ENCODE measurements around the gene AKAP7.
"Not testable (repeated sequence)": the region's sequence is repeated elsewhere in the genome, so short reads cannot be mapped to it uniquely, and the experiment has no call there.

The AKAP7 gene

DNA sequence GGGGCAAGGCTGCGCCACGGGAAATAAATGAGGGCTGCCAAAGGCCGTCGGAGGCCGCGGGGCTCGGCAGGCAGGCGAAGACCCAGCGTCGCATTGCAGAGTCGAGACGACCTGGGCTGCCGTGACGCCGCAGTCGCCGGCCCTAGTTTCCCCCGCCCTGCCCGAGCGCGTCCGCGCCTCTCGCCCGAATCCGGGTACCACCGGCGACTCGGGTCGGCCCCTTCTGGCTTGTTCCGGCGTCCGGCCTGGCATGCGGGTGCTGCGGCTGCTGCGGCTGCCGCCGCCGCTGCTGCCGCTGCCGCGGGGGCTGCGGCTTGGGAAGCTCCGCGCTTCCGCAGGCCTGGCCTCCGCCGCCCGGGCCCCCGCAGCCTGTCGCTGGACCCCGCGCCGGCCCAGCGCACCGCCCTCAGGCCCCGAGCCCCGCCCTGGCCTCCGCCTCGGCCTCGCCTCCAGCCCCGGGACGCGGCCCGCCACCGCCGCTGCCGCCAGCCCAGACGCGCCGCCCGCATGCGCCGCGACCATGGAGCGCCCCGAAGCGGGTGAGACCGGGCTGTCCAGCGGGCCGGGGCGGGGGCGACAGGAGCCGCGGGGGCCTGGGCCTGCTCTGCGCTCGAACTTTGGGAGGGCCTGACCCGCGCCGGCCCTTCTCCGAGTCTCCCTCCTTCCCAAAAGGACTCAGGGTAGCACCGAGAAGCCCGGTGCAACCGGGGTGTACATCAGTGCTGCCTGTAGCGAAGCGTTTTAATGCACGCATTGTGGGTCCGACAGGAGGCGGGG is at the start of gene AKAP7:
TSS of gene AKAP7 (plus strand) at position 224 of the 777 bp plus-strand sequence. CDS start at position 521, 297 bp downstream.
- ATAC-seq: peak; percentile 75

DNA sequence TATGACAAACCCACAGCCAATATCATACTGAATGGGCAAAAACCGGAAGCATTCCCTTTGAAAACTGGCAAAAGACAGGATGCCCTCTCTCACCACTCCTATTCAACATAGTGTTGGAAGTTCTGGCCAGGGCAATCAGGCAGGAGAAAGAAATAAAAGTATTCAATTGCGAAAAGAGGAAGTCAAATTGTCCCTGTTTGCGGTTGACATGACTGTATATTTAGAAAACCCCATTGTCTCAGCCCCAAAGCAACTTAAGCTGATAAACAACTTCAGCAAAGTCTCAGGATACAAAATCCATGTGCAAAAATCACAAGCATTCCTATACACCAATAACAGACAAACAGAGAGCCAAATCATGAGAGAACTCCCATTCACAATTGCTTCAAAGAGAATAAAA is 44.9 kb upstream of the AKAP7 start:
- ATAC-seq: not testable (repeated sequence)

DNA sequence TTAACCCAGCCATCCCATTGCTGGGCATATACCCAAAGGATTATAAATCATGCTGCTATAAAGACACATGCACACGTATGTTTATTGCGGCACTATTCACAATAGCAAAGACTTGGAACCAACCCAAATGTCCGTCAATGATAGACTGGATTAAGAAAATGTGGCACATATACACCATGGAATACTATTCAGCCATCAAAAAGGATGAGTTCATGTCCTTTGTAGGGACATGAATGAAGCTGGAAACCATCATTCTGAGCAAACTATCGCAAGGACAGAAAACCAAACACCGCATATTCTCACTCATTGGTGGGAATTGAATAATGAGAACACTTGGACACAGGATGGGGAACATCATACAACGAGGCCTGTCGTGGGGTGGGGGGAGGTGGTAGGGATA is 43.3 kb upstream of the AKAP7 start:
- ATAC-seq: not testable (repeated sequence)

DNA sequence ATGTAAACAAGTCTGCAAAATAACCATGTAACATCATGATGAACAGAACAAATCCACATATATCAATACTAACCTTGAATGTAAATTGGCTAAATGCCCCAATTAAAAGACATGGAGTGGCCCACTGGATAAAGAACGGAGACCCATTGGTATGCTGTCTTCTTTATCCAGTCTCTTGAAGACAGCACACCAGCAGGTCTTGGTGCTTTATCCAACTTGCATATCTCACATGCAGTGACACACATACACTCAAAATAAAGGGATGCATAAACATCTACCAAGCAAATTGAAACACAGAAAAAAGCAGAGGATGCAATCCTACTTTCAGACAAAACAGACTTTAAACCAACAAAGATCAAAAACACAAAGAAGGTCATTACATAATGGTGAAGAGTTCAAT is 41.9 kb upstream of the AKAP7 start:
- ATAC-seq: no peak

DNA sequence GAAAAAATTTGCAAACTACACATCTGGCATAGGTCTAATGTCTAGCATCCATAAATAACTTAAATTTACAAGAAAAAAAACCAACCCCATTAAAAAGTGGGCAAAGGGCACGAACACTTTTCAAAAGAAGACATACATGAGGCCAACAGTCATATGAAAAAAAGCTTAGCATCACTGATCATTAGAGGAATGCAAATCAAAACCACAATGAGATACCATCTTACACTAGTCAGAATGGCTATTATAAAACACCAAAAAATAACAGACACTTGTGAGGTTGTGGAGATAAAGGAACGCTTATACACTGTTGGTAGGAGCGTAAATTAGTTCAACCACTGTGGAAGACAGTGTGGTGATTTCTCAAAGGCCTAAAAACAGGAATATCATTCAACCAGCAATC is 38.5 kb upstream of the AKAP7 start:
- ATAC-seq: no peak

DNA sequence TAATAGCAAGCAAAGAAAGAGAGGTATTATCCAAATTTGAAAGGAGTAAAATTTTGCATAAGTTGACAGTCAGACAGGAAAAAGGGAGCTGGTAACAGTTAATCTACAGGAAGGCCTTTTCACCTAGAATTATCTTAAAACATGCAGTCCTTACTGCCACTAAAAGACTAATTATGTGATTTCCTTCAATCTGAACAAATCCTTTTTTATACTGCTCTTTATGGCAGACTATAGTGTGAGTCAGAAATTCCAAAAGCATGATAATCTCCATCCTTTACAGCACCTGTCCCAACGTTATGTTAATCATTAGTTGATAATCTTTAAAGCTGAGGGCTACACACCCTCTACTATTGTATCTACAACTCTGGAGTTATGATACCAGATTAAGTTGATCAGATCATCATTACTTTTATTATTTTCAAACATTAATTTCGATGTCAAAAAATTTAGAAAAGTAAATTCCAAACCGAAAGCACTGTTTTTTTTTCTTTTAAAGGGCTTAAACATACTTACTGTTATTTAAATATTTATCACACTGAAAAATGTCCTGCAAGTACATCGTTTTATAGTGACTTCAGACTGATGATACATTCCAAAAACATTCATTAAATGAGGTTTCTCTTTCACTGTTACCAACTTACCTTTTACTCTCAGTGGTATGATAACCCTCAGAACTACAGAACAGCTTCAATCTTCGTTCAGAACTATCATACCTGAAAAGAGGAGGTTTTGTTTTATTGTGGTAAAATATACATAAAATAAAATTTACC is 33.2 kb upstream of the AKAP7 start:
- ATAC-seq: no peak

DNA sequence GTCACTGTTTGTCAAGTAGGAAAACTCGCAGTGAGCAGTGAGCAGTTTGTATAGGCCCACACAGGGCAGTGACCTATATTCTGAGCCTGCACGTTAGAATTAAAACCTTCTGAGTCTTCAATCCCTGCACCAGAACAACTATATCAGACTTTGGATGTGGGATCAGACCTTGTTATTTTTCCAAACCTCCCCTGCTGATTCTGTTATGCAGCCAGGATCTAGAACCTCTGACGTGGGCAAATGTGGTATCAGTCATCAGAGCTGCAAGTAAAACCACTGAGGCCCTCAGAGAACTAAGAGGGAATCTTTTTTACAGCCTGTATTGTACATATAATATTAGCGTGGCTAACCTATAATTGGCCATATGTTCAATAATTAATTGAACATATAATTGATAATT is 32.0 kb upstream of the AKAP7 start:
- ATAC-seq: no peak

DNA sequence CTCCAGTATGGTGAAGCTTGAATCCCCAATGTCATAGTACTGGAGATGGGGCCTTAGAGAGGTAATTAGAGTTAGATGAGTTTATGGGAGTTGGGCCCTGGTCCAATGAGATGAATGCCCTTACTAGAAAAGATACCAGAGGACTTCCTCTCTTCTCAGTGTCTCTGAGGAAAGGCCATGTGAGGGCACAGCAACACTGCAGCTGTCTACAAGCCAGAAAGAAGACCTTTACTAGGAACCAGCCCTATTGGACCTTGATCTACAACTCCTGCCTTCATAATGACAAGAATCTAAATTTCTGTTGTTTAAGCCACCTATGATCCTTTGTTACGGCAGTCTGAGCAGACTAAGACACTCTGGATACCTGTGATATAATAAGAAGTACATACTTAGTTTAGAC is 31.4 kb upstream of the AKAP7 start:
- ATAC-seq: no peak

DNA sequence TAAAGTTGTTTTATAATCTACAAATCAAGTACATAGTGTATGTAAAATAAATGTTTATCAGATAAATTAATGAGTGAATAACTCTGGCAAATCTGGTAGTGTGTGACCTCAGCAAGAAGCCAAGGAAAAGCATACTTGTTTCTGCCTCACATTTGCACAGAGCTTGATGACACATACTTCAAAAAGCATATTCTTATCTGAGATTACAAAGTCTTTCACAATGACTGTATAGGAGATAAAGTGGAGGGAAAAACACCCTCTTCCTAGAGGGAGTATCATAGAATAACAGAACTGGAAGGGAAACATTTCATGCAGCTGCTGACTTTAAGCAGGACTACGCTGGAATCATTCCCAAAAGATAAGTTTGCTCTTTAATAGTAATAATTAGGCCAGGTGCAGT is 28.1 kb upstream of the AKAP7 start:
- ATAC-seq: no peak

DNA sequence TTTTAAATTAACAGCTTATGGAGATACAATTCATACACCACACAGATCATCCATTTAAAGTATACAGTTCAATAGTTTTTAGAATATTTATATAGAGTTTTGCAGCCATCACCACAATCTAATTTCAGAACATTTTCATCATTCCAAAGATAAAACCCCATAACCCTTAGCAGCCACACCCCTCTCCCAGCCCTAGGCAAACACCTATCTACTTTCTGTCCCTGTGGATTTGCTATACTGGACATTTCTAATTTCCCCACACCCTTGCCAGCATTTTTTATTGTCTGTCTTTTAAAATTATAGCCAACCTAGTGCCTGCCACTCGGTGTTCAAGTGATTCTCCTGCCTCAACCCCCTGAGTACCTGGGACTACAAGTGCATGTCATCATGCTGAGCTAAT is 23.0 kb upstream of the AKAP7 start:
- no peak for ATAC-seq

DNA sequence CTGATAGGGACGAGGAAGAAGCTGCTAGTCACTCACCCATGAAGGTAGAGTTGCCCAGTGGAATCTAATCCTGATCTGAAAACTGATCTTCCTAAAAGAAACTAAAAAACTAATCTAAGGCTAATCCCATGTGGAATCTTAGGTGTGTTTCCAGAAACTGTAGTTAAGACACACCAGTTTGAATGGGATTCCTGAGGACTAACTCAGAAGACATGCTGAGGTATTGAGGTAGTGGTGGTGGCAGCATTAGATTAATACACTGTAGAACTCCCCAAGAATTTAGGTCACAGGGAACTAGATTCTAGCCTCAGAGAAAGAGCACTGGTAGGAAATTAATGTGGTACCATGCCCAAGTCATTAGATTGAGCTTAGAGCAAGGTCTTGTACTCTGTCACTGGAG is 19.6 kb upstream of the AKAP7 start:
- ATAC-seq: no peak

DNA sequence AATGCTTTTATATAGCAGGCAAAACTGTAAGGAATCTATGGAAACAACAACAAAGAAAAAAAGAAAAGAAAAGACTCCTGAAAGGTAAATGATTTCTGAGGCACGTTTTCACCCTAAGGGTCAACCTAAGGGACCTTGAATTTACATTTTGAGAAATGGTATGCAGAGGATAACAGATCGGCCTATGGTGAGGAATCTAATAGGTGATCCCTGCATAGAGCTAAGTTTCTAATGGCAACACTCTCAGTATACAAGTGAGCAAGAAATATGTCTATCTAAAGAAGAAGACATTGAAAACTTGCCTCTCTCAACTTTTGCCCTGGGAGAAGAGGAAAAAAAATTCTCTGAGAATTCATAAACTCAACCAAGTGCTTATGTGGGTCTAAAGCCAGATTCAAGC is 18.9 kb upstream of the AKAP7 start:
- ATAC-seq: no peak

DNA sequence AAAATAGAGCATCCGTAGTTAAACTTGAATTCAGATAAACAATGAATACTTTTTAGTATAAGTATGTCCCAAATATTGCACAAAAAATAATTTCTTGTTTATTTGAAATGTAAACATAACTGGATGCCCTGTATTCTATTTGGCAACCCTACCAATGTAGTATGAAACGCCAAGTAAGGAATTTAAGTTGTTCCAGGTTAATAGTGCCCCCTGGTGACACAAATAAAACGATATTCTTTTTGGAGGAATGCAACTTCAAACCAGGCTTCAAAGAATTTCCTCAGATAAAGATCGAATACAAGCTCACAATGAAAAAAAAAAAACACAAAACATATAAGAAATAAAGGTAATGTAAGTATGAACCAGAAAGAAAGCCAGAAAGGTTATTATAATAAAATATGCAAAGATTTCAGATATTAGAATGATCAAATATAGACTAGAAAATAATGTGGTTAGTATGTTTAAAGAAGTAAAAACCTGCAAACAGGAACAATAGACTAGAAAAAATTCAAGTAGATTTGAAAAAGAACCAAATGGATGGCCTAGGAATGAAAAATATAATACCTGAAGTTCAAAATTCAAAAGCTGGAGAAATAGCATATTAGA is 18.4 kb upstream of the AKAP7 start:
- no peak for ATAC-seq

DNA sequence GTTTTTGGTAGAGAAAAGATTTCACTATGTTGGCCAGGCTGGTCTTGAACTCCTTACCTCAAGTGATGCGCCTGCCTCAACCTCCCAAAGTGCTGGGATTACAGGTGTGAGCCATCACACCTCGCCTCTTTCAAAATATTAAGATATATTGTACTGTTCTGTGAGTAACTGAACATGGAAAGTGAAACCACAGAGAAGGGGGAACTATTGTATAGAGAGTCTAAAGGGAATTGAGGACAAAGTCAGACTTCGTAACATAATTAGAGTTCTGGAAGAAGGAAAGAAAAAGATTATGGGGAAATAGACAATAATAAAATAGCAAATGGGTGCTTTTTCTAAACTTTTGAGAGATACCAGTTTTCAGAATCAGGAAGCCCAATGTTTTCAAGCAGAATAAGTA is 17.4 kb upstream of the AKAP7 start:
- no peak for ATAC-seq

DNA sequence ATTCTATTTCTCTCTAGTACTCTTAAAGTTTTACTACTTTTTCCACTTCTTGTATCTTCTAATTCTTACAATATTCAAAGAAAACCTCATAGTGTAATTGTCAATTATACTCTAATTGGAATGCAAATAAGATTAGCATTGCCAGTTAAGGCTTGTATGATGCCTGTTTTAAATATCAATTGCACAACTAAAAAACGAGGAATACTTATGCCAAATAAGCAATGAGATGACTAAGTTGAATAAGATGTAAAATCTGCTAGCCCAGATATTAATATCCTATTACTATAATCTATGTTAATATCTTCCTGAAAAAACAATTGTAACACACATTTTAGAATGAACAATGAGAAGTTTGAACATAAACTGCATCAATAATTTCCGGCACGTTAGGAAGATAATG is 13.3 kb upstream of the AKAP7 start:
- ATAC-seq: no peak

DNA sequence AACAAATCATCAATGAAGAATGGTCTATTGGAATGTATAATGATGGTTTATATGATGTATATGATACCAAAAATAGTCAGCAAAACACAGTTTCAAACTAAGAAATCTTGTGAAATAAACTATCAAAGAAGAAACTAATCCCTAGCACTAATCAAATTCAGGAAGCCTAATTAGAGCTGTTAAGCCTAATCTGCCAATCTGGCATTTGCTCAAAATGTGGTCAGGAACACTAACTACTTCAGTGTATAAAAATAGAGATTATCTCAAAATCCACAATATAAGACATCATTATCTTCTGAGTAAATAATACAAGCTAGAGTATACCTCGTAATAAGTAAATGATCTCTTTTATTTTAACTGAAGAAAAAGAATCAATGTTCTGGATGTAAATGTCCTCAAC is 12.8 kb upstream of the AKAP7 start:
- ATAC-seq: no peak

DNA sequence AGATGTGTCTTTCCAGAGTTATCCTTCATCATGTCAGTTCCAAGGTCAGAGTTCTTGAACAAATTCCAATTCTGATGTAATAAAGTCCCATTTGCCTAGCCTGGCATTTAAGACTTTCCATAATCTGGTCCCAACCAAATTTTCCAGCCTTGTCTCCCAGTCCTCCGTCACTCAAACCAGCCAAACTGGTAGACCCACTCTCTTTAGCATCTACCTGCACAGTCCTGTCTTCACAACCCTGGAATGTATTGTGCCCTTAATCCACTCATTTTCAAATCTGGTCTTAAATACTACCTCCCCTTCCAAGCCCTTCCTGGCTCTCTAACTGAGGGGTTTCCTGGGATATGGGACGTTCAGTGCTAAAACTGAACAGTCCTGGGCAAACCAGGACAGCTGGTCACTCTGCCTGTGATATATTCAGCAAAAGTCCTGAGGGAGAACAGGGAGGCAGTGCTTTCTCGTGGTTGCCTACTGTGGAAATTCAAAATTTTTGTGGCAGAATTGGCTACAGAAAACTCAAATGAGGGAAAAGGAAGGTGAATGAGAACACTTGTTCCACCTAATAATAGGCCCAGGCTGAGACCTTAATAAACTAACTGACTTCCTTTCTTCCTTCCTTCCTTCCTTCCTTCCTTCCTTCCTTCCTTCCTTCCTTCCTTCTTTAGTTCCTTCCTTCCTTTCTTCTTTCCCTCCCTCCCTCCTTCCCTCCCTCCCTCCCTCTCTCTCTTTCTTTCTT is 10.8 kb upstream of the AKAP7 start:
- ATAC-seq: no peak

DNA sequence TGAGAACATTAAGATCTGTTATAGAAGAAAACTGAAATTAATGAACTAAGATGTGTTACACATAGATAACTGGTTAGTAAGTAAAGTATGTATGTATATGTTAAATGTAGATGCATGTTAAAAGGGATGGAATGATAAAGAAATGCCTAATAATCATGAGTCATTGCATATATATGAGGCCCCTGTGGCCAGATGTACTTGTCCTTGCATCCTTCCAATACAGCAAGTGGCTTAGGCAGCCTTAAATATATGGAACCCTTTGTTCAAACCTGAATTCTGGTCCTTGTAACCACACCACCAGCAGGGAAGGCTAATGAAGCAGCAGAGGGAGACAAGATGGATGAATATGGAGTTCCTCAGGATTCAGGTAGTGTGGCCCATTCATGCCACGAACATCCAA is 9.8 kb upstream of the AKAP7 start:
- no peak for ATAC-seq

DNA sequence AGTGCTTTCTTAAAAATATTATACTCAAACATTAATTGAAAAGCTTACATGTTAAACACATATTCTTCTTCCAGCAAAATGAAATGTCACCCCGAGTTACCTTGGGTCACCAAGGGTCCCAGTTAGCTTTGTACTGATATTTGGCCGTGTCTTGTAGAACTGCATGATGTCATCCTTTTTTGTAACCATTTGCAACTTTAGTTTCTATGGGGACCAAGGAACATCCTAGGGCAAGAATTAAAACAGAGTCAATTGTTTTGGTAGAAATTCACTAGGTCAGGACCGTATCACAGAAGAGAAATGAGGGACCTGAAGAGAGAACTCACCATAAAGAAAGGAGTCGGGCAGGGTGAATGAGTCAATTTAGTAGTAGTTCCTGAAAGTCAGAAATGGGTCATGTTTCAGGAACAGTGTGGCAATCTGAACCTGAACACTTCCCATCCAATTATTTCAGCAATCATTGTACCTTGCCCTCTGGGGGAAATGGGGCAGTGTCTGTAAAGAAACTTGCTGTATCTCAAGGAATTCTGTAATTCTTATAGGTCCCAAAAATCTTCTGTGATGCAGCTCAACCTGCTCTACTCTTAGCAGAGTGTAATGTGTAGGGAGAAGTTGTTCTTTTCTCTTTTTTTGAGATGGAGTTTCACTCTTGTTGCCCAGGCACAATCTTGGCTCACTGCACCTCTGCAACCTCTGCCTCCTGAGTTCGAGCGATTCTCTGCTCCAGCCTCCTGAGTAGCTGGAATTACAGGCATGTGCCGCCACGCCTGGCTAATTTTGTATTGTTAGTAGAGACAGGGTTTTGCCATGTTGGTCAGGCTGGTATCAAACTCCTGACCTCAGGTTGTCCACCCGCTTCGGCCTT is 5.3 kb upstream of the AKAP7 start:
- ATAC-seq: no peak

DNA sequence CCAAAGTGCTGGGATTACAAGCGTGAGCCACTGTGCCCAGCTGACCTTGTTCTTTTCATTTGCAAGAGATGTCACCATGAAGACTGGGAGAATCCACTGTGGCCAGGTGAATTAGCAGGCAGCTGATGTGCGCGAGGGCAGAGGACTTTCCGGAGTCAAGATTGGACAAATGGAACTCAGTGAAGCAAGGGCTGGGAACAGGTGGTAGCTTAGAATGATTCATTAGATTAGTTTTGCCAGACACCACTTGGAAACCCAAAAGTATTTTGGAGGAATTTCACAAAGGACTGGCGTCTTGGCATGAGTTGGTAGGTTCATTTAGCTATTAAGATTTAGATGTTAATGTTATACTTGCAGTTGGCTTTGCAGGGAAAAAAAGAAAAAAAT is 4.7 kb upstream of the AKAP7 start:
- no peak for ATAC-seq

DNA sequence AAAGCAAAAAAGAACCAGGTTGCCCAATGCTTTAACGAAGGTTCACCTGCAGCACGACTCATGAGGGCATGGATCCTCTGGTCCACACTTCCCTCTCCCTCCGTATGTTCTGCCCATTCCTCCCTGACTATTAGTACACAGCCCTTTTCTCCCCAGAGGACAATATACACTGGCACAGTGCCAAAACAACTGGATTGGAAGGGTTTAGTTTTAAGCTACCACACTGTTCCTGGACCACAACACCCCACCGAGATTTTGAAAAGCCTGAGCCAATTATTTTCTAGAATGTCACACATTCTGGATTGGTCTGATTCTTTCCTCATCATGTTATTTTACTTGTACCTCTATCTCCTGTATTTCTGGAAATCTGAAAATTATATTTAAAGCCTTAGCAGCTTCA is 2.9 kb upstream of the AKAP7 start:
- no peak for ATAC-seq

Measured in activated CD4-positive, CD25-positive, alpha-beta regulatory T cell treated with anti-CD3 and anti-CD28 coated beads, Interleukin-2, amount 50 U/mL, for 24 hours (primary cell).